SK-N-SH (cell line): ENCODE measurements around the gene VSIG2. TPM values are rescaled to one million over a fixed set of nuclear protein-coding genes. Genes with fewer than 3 reads are reported as not detected.
A peak's percentile ranks its signal among the peaks of the same experiment; 100 is the strongest.

Source experiments
- CTCF ChIA-PET: fragments of 300-600, 350-600 bp; formaldehyde crosslinking; extraction: SDS; loops from one replicate; lab custom pipeline; 2021; lab: Yijun Ruan, JAX
- POLR2A ChIA-PET: fragments of 350-600 bp; sonication (Branson Sonifier 250); formaldehyde crosslinking; extraction: SDS; loops from one replicate; lab custom pipeline; 2020; ENCODE audit warnings: antibody characterized with exemption, inconsistent platforms; lab: Yijun Ruan, JAX
- DNase-seq: peaks from one replicate; pipeline ENCODE4 v3.0.0; 2012
- H2AFZ ChIP-seq: fragments of 200-600 bp; sonication (generic); 2 replicates; pipeline ENCODE4 v1.8.1; 2016; ENCODE audit warnings: antibody characterized with exemption, mild to moderate bottlenecking, low read depth
- H3F3A ChIP-seq: fragments of 200-600 bp; sonication (generic); replicated peaks from 2 replicates; pipeline ENCODE3; 2016; ENCODE audit warnings: antibody characterized with exemption, mild to moderate bottlenecking; ENCODE audit not compliant: insufficient read depth
- H3K27ac ChIP-seq, 2 experiments: fragments of 200-500 bp in 1 of 2; fragments of 200-600 bp in 1 of 2; sonication (Bioruptor generic) in 1 of 2; sonication (generic), shearing (Covaris generic) in 1 of 2; 2 replicates each; pipeline versions ENCODE4 v1.5.1 to v1.6.1; 2014 to 2016; ENCODE audit warnings: low read depth in 2 of 2, inconsistent platforms in 1 of 2, low read length in 1 of 2, mild to moderate bottlenecking in 1 of 2, mixed read lengths in 1 of 2
- H3K27me3 ChIP-seq: fragments of 200-600 bp; sonication (generic), shearing (Covaris generic); 2 replicates; pipeline ENCODE4 v1.6.1; 2016; ENCODE audit warnings: mixed run types; ENCODE audit not compliant: insufficient read depth
- H3K36me3 ChIP-seq, 2 experiments: fragments of 200-500 bp in 1 of 2; fragments of 200-600 bp in 1 of 2; sonication (Bioruptor generic) in 1 of 2; sonication (generic) in 1 of 2; replicated peaks in 1 of 2; 2 replicates each; pipeline versions ENCODE3 to v1.5.1; 2014 to 2016; ENCODE audit warnings: low read length in 1 of 2, mild to moderate bottlenecking in 1 of 2; ENCODE audit not compliant: insufficient read depth in 2 of 2, control insufficient read depth in 1 of 2
- H3K4me1 ChIP-seq, 2 experiments: fragments of 200-500 bp in 1 of 2; fragments of 200-600 bp in 1 of 2; sonication (Bioruptor generic) in 1 of 2; sonication (generic), shearing (Covaris generic) in 1 of 2; 2 replicates each; pipeline versions ENCODE4 v1.5.1 to v1.6.1; 2014 to 2016; ENCODE audit warnings: low read depth in 1 of 2, low read length in 1 of 2, mixed run types in 1 of 2; ENCODE audit not compliant: insufficient read depth in 2 of 2, control insufficient read depth in 1 of 2
- H3K4me2 ChIP-seq: fragments of 200-600 bp; sonication (generic), shearing (Covaris generic); 2 replicates; pipeline ENCODE4 v1.6.1; 2017; ENCODE audit warnings: mixed run types
- H3K4me3 ChIP-seq, 2 experiments: fragments of 200-500 bp in 1 of 2; fragments of 200-600 bp in 1 of 2; sonication (Bioruptor generic) in 1 of 2; sonication (generic), shearing (Covaris generic) in 1 of 2; 2 replicates each; pipeline versions ENCODE4 v1.5.1 to v1.8.1; 2014 to 2016; ENCODE audit warnings: low read depth in 2 of 2, inconsistent platforms in 1 of 2, low read length in 1 of 2, mild to moderate bottlenecking in 1 of 2, mixed read lengths in 1 of 2, moderate library complexity in 1 of 2
- H3K79me2 ChIP-seq: fragments of 200-600 bp; sonication (generic); 2 replicates; pipeline ENCODE4 v1.8.1; 2017; ENCODE audit warnings: mild to moderate bottlenecking; ENCODE audit not compliant: insufficient read depth
- H3K9ac ChIP-seq: fragments of 200-600 bp; sonication (generic); 2 replicates; pipeline ENCODE4 v1.6.1; 2017; ENCODE audit warnings: mixed run types
- H3K9me2 ChIP-seq: fragments of 200-600 bp; sonication (generic); 2 replicates; pipeline ENCODE4 v1.6.1; 2017; ENCODE audit warnings: mixed run types
- H3K9me3 ChIP-seq: fragments of 200-600 bp; sonication (generic); 2 replicates; pipeline ENCODE4 v1.6.1; 2017; ENCODE audit warnings: mixed run types, mild to moderate bottlenecking, moderate library complexity
- H4K20me1 ChIP-seq: fragments of 200-600 bp; sonication (generic); 2 replicates; pipeline ENCODE4 v1.6.1; 2017; ENCODE audit warnings: mild to moderate bottlenecking, mixed run types; ENCODE audit not compliant: insufficient read depth
- CHD2 ChIP-seq: fragments of 150-350 bp; IDR thresholded peaks from 2 replicates; pipeline ENCODE4 v1.6.1; 2018; ENCODE audit warnings: low read length; ENCODE audit not compliant: partially characterized antibody
- CTCF ChIP-seq: fragments of 200-600 bp; sonication (generic); IDR thresholded peaks from 2 replicates; pipeline ENCODE4 v1.6.1; 2017; ENCODE audit warnings: antibody characterized with exemption, mild to moderate bottlenecking, moderate library complexity
- EZH2phosphoT487 ChIP-seq: fragments of 200-600 bp; sonication (generic); IDR thresholded peaks from 2 replicates; pipeline ENCODE4 v1.6.1; 2017; ENCODE audit warnings: low read depth, mixed run types, mild to moderate bottlenecking, antibody characterized with exemption, moderate library complexity, borderline replicate concordance
- GATA2 ChIP-seq: sonication (generic); formaldehyde crosslinking; IDR thresholded peaks from 2 replicates; pipeline ENCODE4 v1.5.0; 2020; ENCODE audit warnings: mild to moderate bottlenecking, missing genetic modification reagents
- NFIC ChIP-seq: IDR thresholded peaks from 2 replicates; pipeline ENCODE4 v1.4.0; 2012; ENCODE audit warnings: borderline replicate concordance
- POLR2AphosphoS5 ChIP-seq: IDR thresholded peaks from 2 replicates; pipeline ENCODE4 v1.6.1; 2012; ENCODE audit warnings: low read depth, low read length
- RAD21 ChIP-seq: IDR thresholded peaks from 2 replicates; pipeline ENCODE4 v1.6.1; 2012; ENCODE audit warnings: mild to moderate bottlenecking, low read length
- REST ChIP-seq: IDR thresholded peaks from 2 replicates; pipeline ENCODE4 v1.6.1; 2012; ENCODE audit warnings: mild to moderate bottlenecking, low read depth, low read length, moderate library complexity
- SIN3A ChIP-seq: IDR thresholded peaks from 2 replicates; pipeline ENCODE4 v1.6.1; 2012; ENCODE audit warnings: low read depth, mild to moderate bottlenecking, low read length, moderate library complexity, borderline replicate concordance
- SMC3 ChIP-seq: IDR thresholded peaks from 2 replicates; pipeline ENCODE4 v1.6.1; 2012; ENCODE audit warnings: low read depth, low read length, improper control_type of control experiment
- TAF1 ChIP-seq: IDR thresholded peaks from 2 replicates; pipeline ENCODE4 v1.6.1; 2012; ENCODE audit warnings: low read depth, mild to moderate bottlenecking, low read length, moderate library complexity, borderline replicate concordance
- TCF12 ChIP-seq: IDR thresholded peaks from 2 replicates; pipeline ENCODE4 v1.4.0; 2012
- WGBS: methylation state at CpG from one replicate; pipeline ENCODE4 v1.1.6; 2017; ENCODE audit warnings: low lambda C conversion rate; 5-methylcytosine and 5-hydroxymethylcytosine counted together
- polyA plus RNA-seq, 3 experiments: library from polyadenylated mRNA; depleted of rRNA; stranded (reverse); fragments of >200 nt; gene quantifications; 2 replicates each; pipeline ENCODE4 v1.2.3, GENCODE V29; 2012
- TF ChIP-seq, protein P1 (sequence below): fragments of 150-350 bp; IDR thresholded peaks from 2 replicates; pipeline ENCODE4 v1.6.1; 2016; ENCODE audit warnings: mild to moderate bottlenecking, low read depth, low read length
- TF ChIP-seq, protein P2 (sequence below): IDR thresholded peaks from 2 replicates; pipeline ENCODE4 v1.4.0; 2012; ENCODE audit warnings: low read depth
- TF ChIP-seq, protein P3 (sequence below): IDR thresholded peaks from 2 replicates; pipeline ENCODE4 v1.4.0; 2012; ENCODE audit warnings: low read depth, borderline replicate concordance

VSIG2 gene
- polyA plus RNA-seq, 1 of the 3 experiments (the other 2 are of a cell fraction): not detected

GRCh38 chr11:124793466-124794278 is 41.6 kb upstream of the VSIG2 start:
- POLR2A ChIA-PET: no interaction called here
- Histone ChIP-seq H2AFZ (no peak overlapping the region), H3K27me3 (no peaks in the 10 kb centered on the region), H4K20me1 (peaks cover 93% of the 10 kb centered on the region), H3F3A (peaks cover 12% of the 10 kb centered on the region), H3K36me3 (no peaks in the 10 kb centered on the region), H3K27ac (no peak overlapping the region), H3K9me3 (no peaks in the 10 kb centered on the region), H3K79me2 (peaks cover 99% of the 10 kb centered on the region), H3K9ac (no peak overlapping the region), H3K4me1 (peaks cover 9 to 16% of the 10 kb centered on the region in 2 experiments; a peak in 3 of 4 replicates), H3K9me2 (no peaks in the 10 kb centered on the region), H3K4me3 (no peak overlapping the region), H3K4me2 (no peak overlapping the region)
- CTCF ChIA-PET: interaction anchor here (0.6 to 10.4 kb wide), 37 partner anchors 8 to 642 kb away, joined by 3 to 70 read pairs (median 4); partner anchors contain the start of genes ESAM, ROBO3, SIAE and SPA17
- TF ChIP-seq POLR2AphosphoS5: no peak
- peak; percentile 82 for TF ChIP-seq CTCF
- peak; percentile 67 for TF ChIP-seq RAD21
- no peak for TF ChIP-seq CHD2
- TF ChIP-seq TCF12: no peak
- TF ChIP-seq SMC3: peak; percentile 29; the same call in 1 of the 2 replicates
- 100% methylated on average over 2 of the region's 2 CpGs for WGBS
- DNase-seq: peak; percentile 52

GRCh38 chr11:124791626-124792341 is 39.7 kb upstream of the VSIG2 start:
- Histone ChIP-seq H3F3A (peaks cover 8% of the 10 kb centered on the region), H3K9me3 (no peaks in the 10 kb centered on the region), H3K4me3 (no peak overlapping the region), H3K36me3 (no peaks in the 10 kb centered on the region), H3K27ac (no peak overlapping the region), H3K4me1 (peaks cover 5 to 9% of the 10 kb centered on the region in 2 experiments; a peak in 3 of 4 replicates), H3K9ac (no peak overlapping the region), H3K79me2 (peaks cover 99% of the 10 kb centered on the region), H3K4me2 (no peak overlapping the region), H3K9me2 (no peaks in the 10 kb centered on the region), H2AFZ (no peak overlapping the region), H3K27me3 (no peaks in the 10 kb centered on the region), H4K20me1 (peaks cover 87% of the 10 kb centered on the region)
- no peak for DNase-seq
- ChIA-PET CTCF (interaction anchor here (1.2 to 10.4 kb wide), 7 partner anchors 8 to 120 kb away, joined by 3 to 70 read pairs (median 13); partner anchors contain the start of genes ESAM, MSANTD2, SIAE and SPA17), POLR2A (no interaction called here)
- 96% methylated on average over 4 of the region's 4 CpGs for WGBS
- TF ChIP-seq EZH2phosphoT487 (no peak), TAF1 (no peak), SIN3A (no peak), GATA2 (CRISPR knock-in tag) (no peak), NFIC (no peak), REST (no peak)
- TF ChIP-seq, protein P1, sequence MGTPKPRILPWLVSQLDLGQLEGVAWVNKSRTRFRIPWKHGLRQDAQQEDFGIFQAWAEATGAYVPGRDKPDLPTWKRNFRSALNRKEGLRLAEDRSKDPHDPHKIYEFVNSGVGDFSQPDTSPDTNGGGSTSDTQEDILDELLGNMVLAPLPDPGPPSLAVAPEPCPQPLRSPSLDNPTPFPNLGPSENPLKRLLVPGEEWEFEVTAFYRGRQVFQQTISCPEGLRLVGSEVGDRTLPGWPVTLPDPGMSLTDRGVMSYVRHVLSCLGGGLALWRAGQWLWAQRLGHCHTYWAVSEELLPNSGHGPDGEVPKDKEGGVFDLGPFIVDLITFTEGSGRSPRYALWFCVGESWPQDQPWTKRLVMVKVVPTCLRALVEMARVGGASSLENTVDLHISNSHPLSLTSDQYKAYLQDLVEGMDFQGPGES: no peak
- TF ChIP-seq, protein P2, sequence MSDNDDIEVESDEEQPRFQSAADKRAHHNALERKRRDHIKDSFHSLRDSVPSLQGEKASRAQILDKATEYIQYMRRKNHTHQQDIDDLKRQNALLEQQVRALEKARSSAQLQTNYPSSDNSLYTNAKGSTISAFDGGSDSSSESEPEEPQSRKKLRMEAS: no peak
- TF ChIP-seq, protein P3, sequence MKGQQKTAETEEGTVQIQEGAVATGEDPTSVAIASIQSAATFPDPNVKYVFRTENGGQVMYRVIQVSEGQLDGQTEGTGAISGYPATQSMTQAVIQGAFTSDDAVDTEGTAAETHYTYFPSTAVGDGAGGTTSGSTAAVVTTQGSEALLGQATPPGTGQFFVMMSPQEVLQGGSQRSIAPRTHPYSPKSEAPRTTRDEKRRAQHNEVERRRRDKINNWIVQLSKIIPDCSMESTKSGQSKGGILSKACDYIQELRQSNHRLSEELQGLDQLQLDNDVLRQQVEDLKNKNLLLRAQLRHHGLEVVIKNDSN: no peak
